NOMO-1 treated with DMSO at 0.1 percent for 48 hours (cell line): ENCODE measurements around the gene PDGFA.

Source experiments
- DNase-seq: peaks from one replicate; lab custom pipeline; 2025; ENCODE audit not compliant: unreplicated experiment; lab: John Stamatoyannopoulos, UW

PDGFA gene

GRCh38 chr7:517774-518629 is 1.6 kb downstream of the PDGFA start:
- DNase-seq: no peak

DNA sequence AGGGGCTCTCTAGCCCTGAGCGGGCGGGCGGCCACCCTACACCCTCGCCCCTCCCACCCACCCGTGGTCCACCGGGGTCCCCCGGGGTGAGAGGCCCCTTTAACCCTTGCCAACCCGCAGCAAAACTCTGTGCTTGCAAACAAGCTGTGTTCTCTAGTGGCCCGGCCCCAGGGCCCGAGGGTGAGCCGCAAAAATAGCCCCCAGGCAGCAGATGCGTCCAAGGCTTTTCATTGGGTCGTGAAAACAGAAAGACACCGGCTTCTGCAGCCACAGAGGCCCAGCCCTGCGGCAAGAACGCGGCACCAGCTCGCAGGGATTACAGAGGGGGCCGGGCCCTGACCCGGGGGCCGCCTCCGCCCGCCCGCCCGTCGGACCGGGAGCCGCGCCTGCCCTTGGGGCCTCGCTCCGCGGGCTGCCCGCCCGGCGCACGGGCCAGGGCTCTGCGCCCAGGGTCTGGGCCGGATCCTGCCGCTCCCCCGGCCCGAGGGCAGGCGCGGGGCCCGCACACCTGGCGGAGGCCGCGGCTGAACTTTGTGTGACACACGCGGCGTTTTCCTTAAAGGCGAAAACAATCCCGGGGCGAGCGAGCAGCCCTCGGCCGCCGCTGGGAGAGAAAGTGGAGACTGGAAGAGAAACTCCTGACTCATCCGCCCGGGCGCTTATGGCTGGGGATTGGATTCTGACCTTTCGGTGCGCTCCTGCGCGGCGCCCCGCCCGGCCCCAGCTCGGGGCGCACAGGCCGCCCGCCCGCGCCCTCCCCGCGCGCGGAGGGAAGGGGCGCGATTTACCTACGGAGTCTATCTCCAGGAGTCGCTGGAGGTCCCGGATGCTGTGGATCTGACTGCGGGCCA is 2.8 kb downstream of the PDGFA start:
- DNase-seq: no peak

- no peak for DNase-seq
These were observed 3.4 kb downstream of the PDGFA start for GRCh38 chr7:516216-516605.

GRCh38 chr7:515628-516027 is 4.0 kb downstream of the PDGFA start:
- no peak for DNase-seq

DNA sequence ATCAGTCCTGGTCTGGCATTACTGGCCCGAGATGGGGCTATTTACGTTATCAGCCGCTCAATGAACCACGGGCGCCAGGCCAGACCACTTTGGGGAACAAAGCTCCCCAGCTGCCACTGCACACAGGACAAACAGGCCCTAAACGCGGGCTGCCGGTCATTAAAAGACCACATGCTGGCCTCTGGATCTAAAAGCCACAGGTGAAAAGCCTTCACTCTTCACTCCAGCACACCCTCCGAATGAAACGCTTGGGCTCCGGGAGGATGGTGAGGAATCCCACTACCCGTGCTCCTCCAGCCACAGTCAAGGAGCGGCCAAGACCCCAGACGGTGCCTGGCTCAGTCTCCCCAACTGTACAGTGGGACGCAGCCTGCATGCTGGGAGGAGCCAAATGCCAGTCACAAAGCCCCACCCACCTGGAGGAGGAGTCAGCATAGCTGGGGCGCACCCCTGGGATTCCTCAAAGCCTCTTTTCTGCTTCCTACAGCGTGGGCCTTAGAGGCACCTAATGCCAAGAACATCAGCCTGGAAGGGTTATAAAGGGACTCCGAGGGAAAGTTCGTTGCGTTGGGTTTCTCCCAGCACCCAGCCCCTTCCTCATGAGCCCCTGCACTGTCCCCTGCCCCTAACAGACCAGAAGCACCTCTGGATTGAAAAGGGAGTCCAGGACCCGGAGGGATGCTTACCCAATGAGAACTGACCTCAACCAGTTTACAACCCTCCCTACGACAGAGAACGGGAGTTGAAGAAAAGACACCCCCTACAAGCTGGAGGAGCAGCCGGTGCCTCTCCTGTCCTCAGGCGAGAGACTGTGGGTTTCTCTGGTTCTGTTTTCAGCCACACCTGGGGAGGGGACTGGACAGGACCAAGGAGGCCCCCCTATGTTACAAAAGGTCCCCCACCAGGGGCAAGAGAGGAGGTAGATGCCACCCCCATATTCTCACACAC is 4.7 kb downstream of the PDGFA start:
- DNase-seq: no peak

- no peak for DNase-seq
These were observed 5.4 kb downstream of the PDGFA start for GRCh38 chr7:514242-514641.

DNA sequence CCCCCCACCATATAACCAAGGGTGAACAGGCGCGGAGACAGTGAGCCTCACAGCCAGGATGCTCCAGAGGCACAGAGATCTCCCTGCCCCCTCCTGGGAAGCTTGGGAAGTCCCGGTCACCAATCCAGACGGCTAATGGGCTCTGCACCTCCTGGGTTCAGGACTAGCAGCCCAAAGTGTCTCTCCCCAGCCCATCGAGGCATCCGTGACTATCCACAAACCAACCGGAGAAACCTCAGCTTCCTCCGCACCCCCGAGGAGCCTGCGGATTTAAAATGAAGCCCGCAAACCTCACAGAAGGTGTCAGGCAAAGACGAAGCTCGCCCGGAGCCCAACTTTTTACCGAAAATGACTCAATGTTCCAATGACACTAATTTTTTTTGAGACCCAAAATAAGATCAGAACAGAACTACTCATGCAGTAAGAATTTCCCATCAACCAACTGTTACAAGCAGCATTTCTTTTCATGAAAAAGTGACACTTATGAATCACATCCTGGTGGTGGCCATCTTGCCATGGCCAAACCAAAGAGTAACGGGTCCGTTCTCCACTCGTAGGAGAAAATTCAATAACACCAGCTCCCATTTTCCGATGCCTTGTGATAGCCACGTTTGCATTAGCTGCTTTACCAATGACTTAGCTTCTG is 6.0 kb downstream of the PDGFA start:
- DNase-seq: no peak

GRCh38 chr7:512541-513311 is 6.9 kb downstream of the PDGFA start:
- DNase-seq: no peak

GRCh38 chr7:512146-512510 is 7.5 kb downstream of the PDGFA start:
- no peak for DNase-seq

DNA sequence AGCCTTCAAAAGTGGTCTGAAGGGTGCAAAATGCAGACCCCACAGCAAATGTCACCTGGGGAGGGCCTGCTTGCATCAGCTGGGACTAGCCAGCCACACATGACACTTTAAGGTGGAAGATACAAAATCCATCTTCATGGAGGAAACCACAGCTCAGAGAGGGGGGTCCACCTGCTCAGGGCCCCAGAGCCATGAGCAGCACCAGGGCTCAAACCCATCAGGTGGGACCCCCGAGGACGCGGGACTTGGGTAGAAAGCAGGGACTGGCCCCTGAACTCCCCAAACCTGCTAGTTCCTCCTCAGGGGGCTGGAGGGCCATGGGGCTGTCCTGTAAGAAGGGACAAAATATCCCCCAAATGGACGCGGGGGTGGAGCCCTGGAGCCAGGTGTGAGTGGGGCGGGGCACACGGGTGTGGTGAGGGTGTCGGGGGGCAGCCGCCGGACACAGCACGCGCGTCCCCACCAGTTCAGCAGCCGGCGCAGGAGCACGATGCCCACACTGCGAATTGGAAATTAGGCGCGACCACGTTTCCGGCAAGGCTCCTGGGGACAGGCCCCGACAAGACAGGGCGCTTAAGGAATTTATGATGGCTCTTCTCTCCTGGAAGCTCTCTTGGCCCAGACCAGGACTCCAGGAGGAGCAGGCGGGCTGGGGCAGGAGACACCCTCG is 8.0 kb downstream of the PDGFA start:
- DNase-seq: no peak

GRCh38 chr7:510782-511281 is 8.8 kb downstream of the PDGFA start:
- DNase-seq: no peak

DNA sequence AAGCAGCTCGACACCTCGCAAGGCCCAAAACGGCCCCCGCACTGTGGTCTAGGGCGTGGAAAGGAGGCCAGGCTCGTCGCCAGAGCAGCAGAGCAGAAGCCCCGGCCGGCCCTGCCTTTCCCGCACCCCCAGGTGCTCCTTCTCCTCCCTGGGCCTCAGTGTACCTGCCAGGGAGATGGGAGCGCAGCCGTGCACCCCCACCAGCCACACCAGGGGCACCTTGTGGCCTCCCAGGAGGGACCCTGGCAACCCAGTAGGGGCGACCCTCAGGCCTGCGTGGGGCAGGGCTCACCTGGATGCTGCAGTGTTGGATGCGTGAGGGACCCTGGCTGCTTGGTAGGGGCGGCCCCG is 9.5 kb downstream of the PDGFA start:
- DNase-seq: no peak

GRCh38 chr7:509426-510130 is 10.1 kb downstream of the PDGFA start:
- no peak for DNase-seq

DNA sequence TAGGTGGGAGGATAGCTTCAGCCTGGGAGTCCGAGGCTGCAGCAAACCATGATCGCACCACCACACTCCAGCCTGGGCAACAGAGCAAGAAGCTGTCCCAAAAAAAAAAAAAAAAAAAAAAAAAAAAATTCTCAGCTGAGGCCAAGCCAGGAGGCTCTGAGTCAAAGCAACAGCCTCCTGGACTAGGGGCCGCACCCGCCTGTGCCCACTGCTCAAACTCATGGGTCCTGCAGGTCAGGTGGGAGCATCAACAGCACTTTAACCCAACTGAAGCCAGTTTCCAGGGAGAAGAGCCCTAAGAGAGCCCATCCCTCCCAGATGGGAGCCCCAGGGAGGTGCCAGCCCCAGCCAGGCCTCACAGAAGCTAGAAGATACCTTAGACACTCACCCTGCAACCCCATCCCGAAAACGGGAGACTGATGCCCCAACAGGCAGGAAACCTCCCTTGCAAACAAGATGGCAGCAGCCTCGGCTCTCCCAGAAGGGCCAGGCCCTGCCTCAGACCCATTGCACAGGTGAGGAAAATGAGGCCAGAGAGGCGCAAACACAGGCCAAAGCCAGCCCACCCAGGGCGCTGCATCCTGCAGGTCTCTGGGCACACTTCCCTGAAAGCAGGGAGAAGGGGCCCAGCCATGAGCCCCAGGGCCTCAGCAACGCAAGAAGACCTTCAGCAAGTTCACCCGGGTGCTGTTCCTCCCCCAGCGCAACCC is 11.0 kb downstream of the PDGFA start:
- DNase-seq: no peak

- no peak for DNase-seq
These were observed 11.9 kb downstream of the PDGFA start for GRCh38 chr7:507623-508300.

- no peak for DNase-seq
These were observed 12.6 kb downstream of the PDGFA start for GRCh38 chr7:506921-507622.

DNA sequence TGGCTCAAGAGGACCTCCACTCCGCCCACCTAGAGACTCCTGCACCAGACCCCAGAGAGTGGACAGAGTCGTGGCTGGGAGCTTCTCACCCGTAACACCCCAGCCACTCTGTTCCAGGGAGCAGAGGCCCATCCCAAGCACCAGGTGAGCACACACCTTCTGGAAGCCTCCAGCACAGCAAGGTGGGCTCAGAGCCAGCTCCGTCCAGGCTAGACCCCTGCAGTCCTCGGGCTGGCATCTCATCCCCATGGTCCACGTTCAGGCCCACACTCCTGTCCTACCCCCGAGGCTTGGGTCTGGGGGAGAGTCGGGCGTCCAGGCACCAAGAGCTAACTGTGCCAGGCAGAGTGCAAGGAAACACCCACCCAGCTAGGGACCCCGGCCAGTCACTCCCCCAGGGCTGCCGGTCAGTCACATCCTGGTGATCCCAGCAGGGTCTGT is 13.2 kb downstream of the PDGFA start:
- DNase-seq: no peak
